IMR-90 (cell line): ENCODE measurements around the gene BMP7. TPM values are rescaled to one million over a fixed set of nuclear protein-coding genes. Genes with fewer than 3 reads are reported as not detected.

ENCODE experiments used
- ATAC-seq: fragments of 200-7000 bp; cut with Tn5 transposase; 2 replicates; pipeline ENCODE4 v1.9.1; 2020; ENCODE audit warnings: low read depth, mild to moderate bottlenecking, moderate library complexity
- BruUV-seq: library from RNA; stranded (reverse); fragments of 400-500 nt; replicated peaks from 2 replicates; lab custom pipeline; 2021; lab: Mats Ljungman, UMichigan
- CTCF ChIA-PET: fragments of 300-600 bp; formaldehyde crosslinking; extraction: SDS; loops from one replicate; lab custom pipeline; 2021; ENCODE audit warnings: antibody characterized with exemption; lab: Yijun Ruan, JAX
- POLR2A ChIA-PET: fragments of 300-600 bp; sonication (Branson Sonifier 250); formaldehyde crosslinking; loops from one replicate; lab custom pipeline; 2022; ENCODE audit warnings: antibody characterized with exemption; ENCODE audit not compliant: unreplicated experiment; lab: Charles Lee
- DNase-seq: peaks from one replicate; pipeline ENCODE4 v3.0.0; 2013
- H2AFZ ChIP-seq: replicated peaks from 2 replicates; pipeline ENCODE3; 2013; ENCODE audit warnings: low read length, mild to moderate bottlenecking; ENCODE audit not compliant: poor library complexity
- H2AK5ac ChIP-seq: 2 replicates; pipeline ENCODE4 v1.6.1; 2013; ENCODE audit warnings: low read depth, low read length, inconsistent platforms
- H2AK9ac ChIP-seq: replicated peaks from 2 replicates; pipeline ENCODE3; 2013; ENCODE audit warnings: mild to moderate bottlenecking, low read depth, low read length, moderate library complexity; ENCODE audit not compliant: poor library complexity
- H2BK120ac ChIP-seq: 2 replicates; pipeline ENCODE4 v1.6.1; 2013; ENCODE audit warnings: low read depth, low read length, inconsistent platforms
- H2BK15ac ChIP-seq: 3 replicates; pipeline ENCODE4 v1.6.1; 2013; ENCODE audit warnings: low read depth, low read length, inconsistent platforms
- H2BK20ac ChIP-seq: 2 replicates; pipeline ENCODE4 v1.6.1; 2013; ENCODE audit warnings: low read depth, mild to moderate bottlenecking, inconsistent platforms, low read length, moderate library complexity
- H2BK5ac ChIP-seq: 2 replicates; pipeline ENCODE4 v1.6.1; 2013; ENCODE audit warnings: mild to moderate bottlenecking, low read depth, low read length, inconsistent platforms; ENCODE audit not compliant: poor library complexity, severe bottlenecking
- H3K14ac ChIP-seq: replicated peaks from 2 replicates; pipeline ENCODE4 v1.6.1; 2013; ENCODE audit warnings: low read depth, low read length, inconsistent platforms
- H3K18ac ChIP-seq: 2 replicates; pipeline ENCODE4 v1.6.1; 2013; ENCODE audit warnings: low read depth, low read length, control low read depth
- H3K23ac ChIP-seq: 2 replicates; pipeline ENCODE4 v1.6.1; 2013; ENCODE audit warnings: low read depth, low read length, inconsistent platforms
- H3K27ac ChIP-seq: 2 replicates; pipeline ENCODE4 v1.5.1; 2013; ENCODE audit warnings: mild to moderate bottlenecking, control low read depth, low read length; ENCODE audit not compliant: insufficient read depth
- H3K27me3 ChIP-seq: 2 replicates; pipeline ENCODE4 v1.6.1; 2013; ENCODE audit warnings: low read length; ENCODE audit not compliant: control insufficient read depth, insufficient read depth
- H3K36me3 ChIP-seq: 2 replicates; pipeline ENCODE4 v1.6.1; 2013; ENCODE audit warnings: low read length, mixed read lengths; ENCODE audit not compliant: control insufficient read depth, insufficient read depth
- H3K4ac ChIP-seq: 2 replicates; pipeline ENCODE4 v1.6.1; 2013; ENCODE audit warnings: low read depth, low read length, inconsistent platforms
- H3K4me1 ChIP-seq: 2 replicates; pipeline ENCODE4 v1.6.1; 2013; ENCODE audit warnings: low read length, mixed read lengths; ENCODE audit not compliant: control insufficient read depth, insufficient read depth
- H3K4me2 ChIP-seq: 2 replicates; pipeline ENCODE4 v1.6.1; 2013; ENCODE audit warnings: low read depth, mild to moderate bottlenecking, control low read depth, low read length, moderate library complexity
- H3K4me3 ChIP-seq: 2 replicates; pipeline ENCODE4 v1.5.1; 2013; ENCODE audit warnings: low read depth, mild to moderate bottlenecking, control low read depth, low read length, moderate library complexity; ENCODE audit not compliant: insufficient read depth
- H3K56ac ChIP-seq: 2 replicates; pipeline ENCODE4 v1.6.1; 2013; ENCODE audit warnings: low read length, inconsistent platforms; ENCODE audit not compliant: insufficient read depth; ENCODE audit errors: extremely low read depth
- H3K79me1 ChIP-seq, 2 experiments: 2 replicates each; pipeline ENCODE4 v1.6.1; 2013; ENCODE audit warnings: low read length in 2 of 2, inconsistent platforms in 1 of 2, low read depth in 1 of 2
- H3K9ac ChIP-seq: 2 replicates; pipeline ENCODE4 v1.6.1; 2013; ENCODE audit warnings: low read depth, low read length, control low read depth
- H3K9me1 ChIP-seq: 2 replicates; pipeline ENCODE4 v1.6.1; 2013; ENCODE audit warnings: low read length, inconsistent platforms; ENCODE audit not compliant: insufficient read depth
- H3K9me3 ChIP-seq: 2 replicates; pipeline ENCODE4 v1.6.1; 2013; ENCODE audit warnings: low read length; ENCODE audit not compliant: control insufficient read depth, insufficient read depth
- H4K20me1 ChIP-seq: 2 replicates; pipeline ENCODE4 v1.6.1; 2013; ENCODE audit warnings: low read length, inconsistent platforms; ENCODE audit not compliant: insufficient read depth
- H4K5ac ChIP-seq: 2 replicates; pipeline ENCODE4 v1.6.1; 2013; ENCODE audit warnings: mild to moderate bottlenecking, low read depth, low read length, control low read depth
- H4K8ac ChIP-seq, 2 experiments: 2 replicates each; pipeline ENCODE4 v1.6.1; 2013; ENCODE audit warnings: low read depth in 2 of 2, low read length in 2 of 2, control low read depth in 1 of 2, inconsistent platforms in 1 of 2
- H4K91ac ChIP-seq: 2 replicates; pipeline ENCODE4 v1.6.1; 2013; ENCODE audit warnings: low read depth, low read length, inconsistent platforms; ENCODE audit not compliant: insufficient read depth
- BHLHE40 ChIP-seq: fragments of 150-350 bp; IDR thresholded peaks from 2 replicates; pipeline ENCODE4 v1.6.1; 2016; ENCODE audit warnings: mild to moderate bottlenecking, low read depth, low read length
- CEBPB ChIP-seq: IDR thresholded peaks from 2 replicates; pipeline ENCODE4 v1.6.1; 2012; ENCODE audit warnings: low read depth, low read length, improper control_type of control experiment
- CHD1 ChIP-seq: IDR thresholded peaks from 2 replicates; pipeline ENCODE4 v1.6.1; 2012; ENCODE audit warnings: low read depth, low read length, improper control_type of control experiment
- FOS ChIP-seq: fragments of 150-350 bp; IDR thresholded peaks from 2 replicates; pipeline ENCODE4 v1.6.1; 2016; ENCODE audit warnings: low read depth, low read length
- MAFK ChIP-seq: IDR thresholded peaks from 2 replicates; pipeline ENCODE4 v1.6.1; 2012; ENCODE audit warnings: low read depth, low read length, improper control_type of control experiment
- MAZ ChIP-seq: IDR thresholded peaks from 2 replicates; pipeline ENCODE4 v1.6.1; 2012; ENCODE audit warnings: low read depth, mild to moderate bottlenecking, low read length, improper control_type of control experiment, moderate library complexity, borderline replicate concordance
- MXI1 ChIP-seq: IDR thresholded peaks from 2 replicates; pipeline ENCODE4 v1.6.1; 2012; ENCODE audit warnings: low read depth, mild to moderate bottlenecking, low read length, moderate library complexity, borderline replicate concordance
- NFE2L2 ChIP-seq: fragments of 150-350 bp; IDR thresholded peaks from 2 replicates; pipeline ENCODE4 v1.6.1; 2016; ENCODE audit warnings: low read depth, mild to moderate bottlenecking, low read length
- POLR2A ChIP-seq: IDR thresholded peaks from 2 replicates; pipeline ENCODE4 v1.6.1; 2012; ENCODE audit warnings: mild to moderate bottlenecking, low read depth, low read length
- RAD21 ChIP-seq: IDR thresholded peaks from 2 replicates; pipeline ENCODE4 v1.6.1; 2012; ENCODE audit warnings: low read length, improper control_type of control experiment
- RCOR1 ChIP-seq: IDR thresholded peaks from 2 replicates; pipeline ENCODE4 v1.6.1; 2012; ENCODE audit warnings: mild to moderate bottlenecking, low read length, improper control_type of control experiment; ENCODE audit not compliant: insufficient replicate concordance
- RFX5 ChIP-seq: IDR thresholded peaks from 2 replicates; pipeline ENCODE4 v1.8.0; 2012; ENCODE audit warnings: low read depth, mild to moderate bottlenecking, low read length, moderate library complexity
- SMC3 ChIP-seq: fragments of 150-350 bp; IDR thresholded peaks from 2 replicates; pipeline ENCODE4 v1.6.1; 2016; ENCODE audit warnings: low read depth, mild to moderate bottlenecking, antibody characterized with exemption, low read length, moderate library complexity
- WGBS, 2 experiments: methylation state at CpG; one replicate each; pipeline versions ENCODE4 v1.1.5 to v1.1.7; 2013; ENCODE audit warnings: missing lambda C conversion rate in 2 of 2; ENCODE audit not compliant: insufficient read length in 1 of 2; ENCODE audit errors: extremely low coverage in 2 of 2; 5-methylcytosine and 5-hydroxymethylcytosine counted together
- dilution Hi-C: fragments of 300-500 bp; cut with HindIII; formaldehyde crosslinking; loops from one replicate; pipeline ENCODE4 v1.14.3; 2018; ENCODE audit warnings: low sequenced_read_pairs; ENCODE audit not compliant: unreplicated experiment
- in situ Hi-C: fragments of 300-500 bp; cut with MboI; formaldehyde crosslinking; loops from 3 replicates; pipeline ENCODE4 v1.14.3; 2019; ENCODE audit warnings: low sequenced_read_pairs, inconsistent platforms, mixed read lengths
- intact Hi-C: fragments of 100-400 bp; cut with micrococcal nuclease; formaldehyde crosslinking; loops from 2 replicates; pipeline ENCODE4 v1.10.0; 2022
- polyA plus RNA-seq, 3 experiments: library from polyadenylated mRNA; depleted of rRNA; stranded (reverse); fragments of >200 nt; gene quantifications; 2 replicates each; pipeline ENCODE4 v1.2.3, GENCODE V29; 2012; ENCODE audit warnings: low replicate concordance in 1 of 3
- total RNA-seq: library from RNA; depleted of rRNA; stranded (reverse); fragments of >200 nt; gene quantifications from 2 replicates; pipeline ENCODE4 v1.2.3, GENCODE V29; 2012
- TF ChIP-seq, protein P1 (sequence below): fragments of 150-350 bp; IDR thresholded peaks from 2 replicates; pipeline ENCODE4 v1.6.1; 2017; ENCODE audit warnings: mild to moderate bottlenecking, antibody characterized with exemption, low read length, low read depth
- TF ChIP-seq, protein P2 (sequence below): conservative IDR thresholded peaks from 2 replicates; pipeline ENCODE4 v1.5.1; 2012; ENCODE audit warnings: mild to moderate bottlenecking, low read depth, low read length, improper control_type of control experiment
- TF ChIP-seq, protein P3 (sequence below): fragments of 150-350 bp; IDR thresholded peaks from 2 replicates; pipeline ENCODE4 v1.6.1; 2016; ENCODE audit warnings: low read depth, mild to moderate bottlenecking, low read length, moderate library complexity, borderline replicate concordance

The BMP7 gene
- total and polyA plus RNA-seq, 2 of the 4 experiments (the other 2 are of a cell fraction) = not detected

DNA sequence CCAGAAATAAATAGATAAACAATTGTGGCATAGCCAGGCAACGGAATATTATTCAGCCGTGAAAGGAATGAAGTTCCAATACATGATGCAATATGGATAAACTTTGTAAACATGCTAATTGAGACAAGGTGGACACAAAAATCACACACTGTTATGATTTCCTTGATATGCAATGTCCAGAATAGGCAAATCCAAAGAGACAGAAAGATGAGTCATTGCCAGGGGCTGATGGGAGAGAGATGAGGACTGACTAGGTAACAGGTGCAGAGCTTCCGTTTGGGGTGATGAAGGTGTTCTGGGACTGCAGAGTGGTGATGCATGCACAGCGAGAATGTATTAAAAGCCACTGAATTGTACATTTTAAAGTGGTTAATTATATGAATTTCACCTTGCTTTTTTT lies 32.0 kb upstream of the BMP7 start:
- no peaks in the 10 kb centered on the region for H3K36me3 ChIP-seq
- H3K4me2 ChIP-seq = no peak overlapping the region
- CTCF ChIA-PET = no interaction called here
- DNase-seq (no peak), ATAC-seq (no peak)
- no peak overlapping the region for H3K27ac ChIP-seq
- H2BK5ac ChIP-seq = no peak overlapping the region
- no CpG with 5 or more reads among the region's 4 CpGs for WGBS, 2 experiments
- no peak overlapping the region for H2BK15ac ChIP-seq
- TF ChIP-seq, protein P1, sequence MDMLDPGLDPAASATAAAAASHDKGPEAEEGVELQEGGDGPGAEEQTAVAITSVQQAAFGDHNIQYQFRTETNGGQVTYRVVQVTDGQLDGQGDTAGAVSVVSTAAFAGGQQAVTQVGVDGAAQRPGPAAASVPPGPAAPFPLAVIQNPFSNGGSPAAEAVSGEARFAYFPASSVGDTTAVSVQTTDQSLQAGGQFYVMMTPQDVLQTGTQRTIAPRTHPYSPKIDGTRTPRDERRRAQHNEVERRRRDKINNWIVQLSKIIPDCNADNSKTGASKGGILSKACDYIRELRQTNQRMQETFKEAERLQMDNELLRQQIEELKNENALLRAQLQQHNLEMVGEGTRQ = no peak
- TF ChIP-seq MAZ = no peak
- TF ChIP-seq, protein P2, sequence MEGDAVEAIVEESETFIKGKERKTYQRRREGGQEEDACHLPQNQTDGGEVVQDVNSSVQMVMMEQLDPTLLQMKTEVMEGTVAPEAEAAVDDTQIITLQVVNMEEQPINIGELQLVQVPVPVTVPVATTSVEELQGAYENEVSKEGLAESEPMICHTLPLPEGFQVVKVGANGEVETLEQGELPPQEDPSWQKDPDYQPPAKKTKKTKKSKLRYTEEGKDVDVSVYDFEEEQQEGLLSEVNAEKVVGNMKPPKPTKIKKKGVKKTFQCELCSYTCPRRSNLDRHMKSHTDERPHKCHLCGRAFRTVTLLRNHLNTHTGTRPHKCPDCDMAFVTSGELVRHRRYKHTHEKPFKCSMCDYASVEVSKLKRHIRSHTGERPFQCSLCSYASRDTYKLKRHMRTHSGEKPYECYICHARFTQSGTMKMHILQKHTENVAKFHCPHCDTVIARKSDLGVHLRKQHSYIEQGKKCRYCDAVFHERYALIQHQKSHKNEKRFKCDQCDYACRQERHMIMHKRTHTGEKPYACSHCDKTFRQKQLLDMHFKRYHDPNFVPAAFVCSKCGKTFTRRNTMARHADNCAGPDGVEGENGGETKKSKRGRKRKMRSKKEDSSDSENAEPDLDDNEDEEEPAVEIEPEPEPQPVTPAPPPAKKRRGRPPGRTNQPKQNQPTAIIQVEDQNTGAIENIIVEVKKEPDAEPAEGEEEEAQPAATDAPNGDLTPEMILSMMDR = no peak
- TF ChIP-seq CHD1 = no peak
- no peak for TF ChIP-seq POLR2A
- TF ChIP-seq RAD21 = no peak
- TF ChIP-seq BHLHE40 = no peak
- TF ChIP-seq, protein P3, sequence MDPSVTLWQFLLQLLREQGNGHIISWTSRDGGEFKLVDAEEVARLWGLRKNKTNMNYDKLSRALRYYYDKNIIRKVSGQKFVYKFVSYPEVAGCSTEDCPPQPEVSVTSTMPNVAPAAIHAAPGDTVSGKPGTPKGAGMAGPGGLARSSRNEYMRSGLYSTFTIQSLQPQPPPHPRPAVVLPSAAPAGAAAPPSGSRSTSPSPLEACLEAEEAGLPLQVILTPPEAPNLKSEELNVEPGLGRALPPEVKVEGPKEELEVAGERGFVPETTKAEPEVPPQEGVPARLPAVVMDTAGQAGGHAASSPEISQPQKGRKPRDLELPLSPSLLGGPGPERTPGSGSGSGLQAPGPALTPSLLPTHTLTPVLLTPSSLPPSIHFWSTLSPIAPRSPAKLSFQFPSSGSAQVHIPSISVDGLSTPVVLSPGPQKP = no peak
- TF ChIP-seq FOS = no peak
- TF ChIP-seq SMC3 = no peak
- TF ChIP-seq RCOR1 = no peak
- TF ChIP-seq MAFK = no peak
- TF ChIP-seq CEBPB = no peak
- TF ChIP-seq NFE2L2 = no peak
- TF ChIP-seq RFX5 = no peak
- no peak for TF ChIP-seq MXI1
- POLR2A ChIA-PET = no interaction called here
- intact Hi-C loops (no loop called here), in situ Hi-C loops (no loop called here), dilution Hi-C loops (no loop called here)
- no TSS peak for BruUV-seq
- no peak overlapping the region for H2AK9ac ChIP-seq
- peaks cover 3% of the 10 kb centered on the region for H3K27me3 ChIP-seq
- no peak overlapping the region for H2AFZ ChIP-seq
- H3K14ac ChIP-seq = no peak overlapping the region
- H4K5ac ChIP-seq = no peak overlapping the region
- no peak overlapping the region for H3K23ac ChIP-seq
- H3K79me1 ChIP-seq = no peaks in the 10 kb centered on the region
- H2BK20ac ChIP-seq = no peak overlapping the region
- H4K8ac ChIP-seq = no peak overlapping the region
- H3K4ac ChIP-seq = no peak overlapping the region
- no peak overlapping the region for H3K4me3 ChIP-seq
- no peak overlapping the region for H2BK120ac ChIP-seq
- no peaks in the 10 kb centered on the region for H3K4me1 ChIP-seq
- H3K56ac ChIP-seq = no peak overlapping the region
- H2AK5ac ChIP-seq = no peak overlapping the region
- no peak overlapping the region for H3K9ac ChIP-seq
- no peak overlapping the region for H4K91ac ChIP-seq
- no peak overlapping the region for H3K18ac ChIP-seq
- no peaks in the 10 kb centered on the region for H4K20me1 ChIP-seq
- no peaks in the 10 kb centered on the region for H3K9me1 ChIP-seq
- no peaks in the 10 kb centered on the region for H3K9me3 ChIP-seq
